Gastrocnemius medialis (tissue), 4 donors: ENCODE results near the gene DCC.

Experiments
- CTCF ChIP-seq, 5 experiments: fragments of 450-650 bp in 3 of 5; fragments of 200-600 bp in 2 of 5; sonication (generic) in 2 of 5; IDR thresholded peaks in 4 of 5; conservative IDR thresholded peaks in 1 of 5; 1 replicate in 4 of 5; 2 replicates in 1 of 5; pipeline ENCODE4 v1.5.1; 2016 to 2019; ENCODE audit warnings: antibody characterized with exemption in 5 of 5, mild to moderate bottlenecking in 3 of 5, moderate library complexity in 3 of 5
- POLR2A ChIP-seq, 2 donors: fragments of 450-650 bp; IDR thresholded peaks; one replicate each; pipeline ENCODE4 v1.6.1; 2017; ENCODE audit warnings: antibody characterized with exemption in 2 of 2, mild to moderate bottlenecking in 2 of 2, moderate library complexity in 2 of 2

GRCh38 chr18:52869942-52870907 is 530.2 kb downstream of the DCC start:
- no peak for TF ChIP-seq CTCF (IDR thresholded peaks at IDR 0.05 in 4 of 5, conservative IDR thresholded peaks at IDR 0.05 in 1 of 5)
- TF ChIP-seq POLR2A (IDR thresholded peaks at IDR 0.05) = no peak
